Breast epithelium (tissue), 3 donors: ENCODE data around the gene PPM1H.

Experiments used
- CTCF ChIP-seq, 3 donors: fragments of 450-650 bp; IDR thresholded peaks; one replicate each; pipeline ENCODE4 v1.5.1; 2016 to 2017; ENCODE audit warnings: antibody characterized with exemption in 3 of 3, mild to moderate bottlenecking in 3 of 3, moderate library complexity in 3 of 3
- POLR2A ChIP-seq: fragments of 450-650 bp; IDR thresholded peaks from one replicate; pipeline ENCODE4 v1.6.1; 2016; ENCODE audit warnings: antibody characterized with exemption, mild to moderate bottlenecking, moderate library complexity
- POLR2AphosphoS5 ChIP-seq, 3 donors: sonication (generic); formaldehyde crosslinking; IDR thresholded peaks; one replicate each; pipeline ENCODE4 v1.6.1; 2017; ENCODE audit warnings: antibody characterized with exemption in 3 of 3

- TF ChIP-seq POLR2A (no peak), POLR2AphosphoS5 (IDR thresholded peaks at IDR 0.05) (no peak), CTCF (IDR thresholded peaks at IDR 0.05) (no peak)
These were observed 1.2 kb downstream of the PPM1H start for GRCh38 chr12:62933602-62934238.
